Daoy (cell line): ENCODE measurements around the gene PPP1R36. TPM values are rescaled to one million over a fixed set of nuclear protein-coding genes. Genes with fewer than 3 reads are reported as not detected.
A peak's percentile ranks its signal among the peaks of the same experiment; 100 is the strongest.
"Not testable (repeated sequence)": the region's sequence is repeated elsewhere in the genome, so short reads cannot be mapped to it uniquely, and the experiment has no call there.

Source experiments
- DNase-seq: peaks from one replicate; pipeline ENCODE4 v3.0.0-alpha.2; 2015; ENCODE audit warnings: low read depth
- total RNA-seq: library from RNA; depleted of rRNA; stranded (reverse); fragments of >200 nt; shearing (Covaris generic); gene quantifications from 2 replicates; pipeline ENCODE4 v1.2.3, GENCODE V29; 2014; rRNA removed

The PPP1R36 gene
- total RNA-seq: 0.18 and 0.63 TPM in 2 replicates

GRCh38 chr14:64549791-64550620 is at the start of gene PPP1R36:
TSS of gene PPP1R36 (plus strand) at chr14:64549961. CDS start at chr14:64549998, 37 bp downstream.
- peak; percentile 52 for DNase-seq

- no peak for DNase-seq
Measured at GRCh38 chr14:64500088-64500487, 49.7 kb upstream of the PPP1R36 start.

- peak; percentile 72 for DNase-seq
Measured at GRCh38 chr14:64501411-64502171, 48.2 kb upstream of the PPP1R36 start.

GRCh38 chr14:64502456-64502855 is 47.3 kb upstream of the PPP1R36 start:
- no peak for DNase-seq

GRCh38 chr14:64502887-64503433 is 46.8 kb upstream of the PPP1R36 start:
- no peak for DNase-seq

GRCh38 chr14:64503434-64504309 is 46.1 kb upstream of the PPP1R36 start, which contains the start of gene ZBTB25:
TSS of gene ZBTB25 (minus strand) at chr14:64503838. CDS start at chr14:64490533, 13,305 bp downstream.
- DNase-seq: peak; percentile 97

- DNase-seq: peak; percentile 96
Measured at GRCh38 chr14:64504310-64504896, 45.4 kb upstream of the PPP1R36 start, which contains the start of gene ZBTB1. TSS of gene ZBTB1 (plus strand) at chr14:64504770. CDS start at chr14:64521505, 16,735 bp downstream.

GRCh38 chr14:64504897-64505794 is 44.6 kb upstream of the PPP1R36 start:
- peak; percentile 93 for DNase-seq

GRCh38 chr14:64506721-64507120 is 43.0 kb upstream of the PPP1R36 start:
- no peak for DNase-seq

- peak; percentile 52 for DNase-seq
Measured at GRCh38 chr14:64507376-64508156, 42.2 kb upstream of the PPP1R36 start.

GRCh38 chr14:64508215-64508776 is 41.5 kb upstream of the PPP1R36 start:
- no peak for DNase-seq

GRCh38 chr14:64509036-64509435 is 40.7 kb upstream of the PPP1R36 start:
- no peak for DNase-seq

GRCh38 chr14:64510825-64511671 is 38.7 kb upstream of the PPP1R36 start:
- peak; percentile 71 for DNase-seq

GRCh38 chr14:64513271-64513670 is 36.5 kb upstream of the PPP1R36 start:
- no peak for DNase-seq

- no peak for DNase-seq
Measured at GRCh38 chr14:64515053-64515452, 34.7 kb upstream of the PPP1R36 start.

GRCh38 chr14:64516969-64517368 is 32.8 kb upstream of the PPP1R36 start:
- no peak for DNase-seq

- not testable (repeated sequence) for DNase-seq
Measured at GRCh38 chr14:64517667-64518066, 32.1 kb upstream of the PPP1R36 start.

GRCh38 chr14:64518229-64518628 is 31.5 kb upstream of the PPP1R36 start:
- DNase-seq: no peak
